DOHH2 (cell line): ENCODE results near the gene RGS10.

ENCODE experiments used
- H3F3A ChIP-seq: fragments of 200-600 bp; sonication (generic), shearing (Covaris generic); 2 replicates; pipeline ENCODE4 v1.6.0; 2016; ENCODE audit warnings: antibody characterized with exemption, mild to moderate bottlenecking; ENCODE audit not compliant: control insufficient read depth, insufficient read depth
- H3K27ac ChIP-seq: fragments of 200-600 bp; sonication (generic); 2 replicates; pipeline ENCODE4 v1.5.1; 2014; ENCODE audit warnings: low read depth, mild to moderate bottlenecking, low read length, moderate library complexity
- H3K27me3 ChIP-seq: fragments of 200-600 bp; sonication (generic); 2 replicates; pipeline ENCODE4 v1.6.1; 2014; ENCODE audit warnings: mild to moderate bottlenecking, low read length, mixed read lengths; ENCODE audit not compliant: control insufficient read depth
- H3K36me3 ChIP-seq: fragments of 200-600 bp; sonication (generic); 2 replicates; pipeline ENCODE4 v1.6.1; 2014; ENCODE audit warnings: mild to moderate bottlenecking, low read length, moderate library complexity, mixed read lengths; ENCODE audit not compliant: control insufficient read depth
- H3K4me1 ChIP-seq: fragments of 200-600 bp; sonication (generic); 2 replicates; pipeline ENCODE4 v1.6.1; 2014; ENCODE audit warnings: mild to moderate bottlenecking, low read length, mixed read lengths; ENCODE audit not compliant: control insufficient read depth
- H3K4me2 ChIP-seq: fragments of 200-600 bp; sonication (generic); 2 replicates; pipeline ENCODE4 v1.6.0; 2014; ENCODE audit warnings: mild to moderate bottlenecking, low read length, moderate library complexity
- H3K4me3 ChIP-seq: fragments of 200-600 bp; sonication (generic); 2 replicates; pipeline ENCODE4 v1.5.1; 2014; ENCODE audit warnings: mild to moderate bottlenecking, low read length, mixed read lengths
- H3K79me2 ChIP-seq: fragments of 200-600 bp; sonication (generic); 2 replicates; pipeline ENCODE4 v1.6.1; 2014; ENCODE audit warnings: mild to moderate bottlenecking, low read length, mixed read lengths; ENCODE audit not compliant: control insufficient read depth
- H3K9me2 ChIP-seq: fragments of 200-600 bp; sonication (generic); replicated peaks from 2 replicates; pipeline ENCODE4 v1.6.1; 2014; ENCODE audit warnings: mild to moderate bottlenecking, low read length, mixed read lengths; ENCODE audit not compliant: control insufficient read depth
- H3K9me3 ChIP-seq: fragments of 200-600 bp; sonication (generic); 2 replicates; pipeline ENCODE4 v1.6.1; 2014; ENCODE audit warnings: antibody characterized with exemption, low read length, mixed read lengths; ENCODE audit not compliant: control insufficient read depth, insufficient read depth
- H4K20me1 ChIP-seq: fragments of 200-600 bp; sonication (generic); 2 replicates; pipeline ENCODE4 v1.6.0; 2014; ENCODE audit warnings: low read depth, mild to moderate bottlenecking, antibody characterized with exemption, low read length, moderate library complexity; ENCODE audit not compliant: control insufficient read depth, insufficient read depth
- CTCF ChIP-seq: fragments of 200-600 bp; sonication (generic); IDR thresholded peaks from one replicate; pipeline ENCODE4 v1.5.1; 2014; ENCODE audit warnings: antibody characterized with exemption, mild to moderate bottlenecking, low read depth, low read length; ENCODE audit not compliant: poor library complexity, severe bottlenecking
- EZH2phosphoT487 ChIP-seq: fragments of 200-600 bp; sonication (generic); IDR thresholded peaks from 2 replicates; pipeline ENCODE4 v1.6.1; 2017; ENCODE audit warnings: borderline replicate concordance, mild to moderate bottlenecking, antibody characterized with exemption, low read length, moderate library complexity, mixed read lengths

Gene RGS10

GRCh38 chr10:119469325-119469707, 73.2 kb downstream of the RGS10 start:
- Histone ChIP-seq H3K27me3 (peaks cover 6% of the 10 kb centered on the region), H3K4me2 (no peak overlapping the region), H4K20me1 (no peaks in the 10 kb centered on the region), H3F3A (no peaks in the 10 kb centered on the region), H3K9me2 (no peaks in the 10 kb centered on the region), H3K4me1 (0 out of 2 replicates have a peak, but pooled peaks cover 3% of the 10 kb centered on the region), H3K79me2 (no peaks in the 10 kb centered on the region), H3K36me3 (no peaks in the 10 kb centered on the region), H3K27ac (no peak overlapping the region), H3K4me3 (no peak overlapping the region), H3K9me3 (peaks cover 7% of the 10 kb centered on the region; the same call in 1 of the 2 replicates)
- TF ChIP-seq EZH2phosphoT487 (no peak), CTCF (no peak)

GRCh38 chr10:119468542-119469324, 73.8 kb downstream of the RGS10 start:
- H3F3A ChIP-seq = no peaks in the 10 kb centered on the region
- H3K27me3 ChIP-seq = peaks cover 6% of the 10 kb centered on the region
- H4K20me1 ChIP-seq = no peaks in the 10 kb centered on the region
- peaks cover 2% of the 10 kb centered on the region; the same call in 1 of the 2 replicates for H3K9me3 ChIP-seq
- 0 out of 2 replicates have a peak, but pooled peaks cover 3% of the 10 kb centered on the region for H3K4me1 ChIP-seq
- no peaks in the 10 kb centered on the region for H3K79me2 ChIP-seq
- no peak overlapping the region for H3K4me3 ChIP-seq
- no peaks in the 10 kb centered on the region for H3K36me3 ChIP-seq
- H3K4me2 ChIP-seq = no peak overlapping the region
- no peak for TF ChIP-seq EZH2phosphoT487
- TF ChIP-seq CTCF = no peak
- H3K9me2 ChIP-seq = no peaks in the 10 kb centered on the region
- no peak overlapping the region for H3K27ac ChIP-seq

- Histone ChIP-seq H3K9me3 (0 out of 2 replicates have a peak, but pooled peaks cover 5% of the 10 kb centered on the region), H3K79me2 (no peaks in the 10 kb centered on the region), H3K27me3 (peaks cover 6% of the 10 kb centered on the region), H3K9me2 (no peaks in the 10 kb centered on the region), H3K4me2 (no peak overlapping the region), H3K4me1 (no peaks in the 10 kb centered on the region), H3K36me3 (no peaks in the 10 kb centered on the region), H3K27ac (no peak overlapping the region), H3K4me3 (no peak overlapping the region), H4K20me1 (no peaks in the 10 kb centered on the region), H3F3A (no peaks in the 10 kb centered on the region)
- TF ChIP-seq CTCF (no peak), EZH2phosphoT487 (no peak)
These were observed 75.9 kb downstream of the RGS10 start for GRCh38 chr10:119466655-119467054.
